Activated T-cell treated with anti-CD3 and anti-CD28 coated beads for 24 hours (primary cell): ENCODE measurements around the gene BCAS4.
"Not testable (repeated sequence)": the region's sequence is repeated elsewhere in the genome, so short reads cannot be mapped to it uniquely, and the experiment has no call there.

Experiments used
- DNase-seq: peaks from one replicate; pipeline ENCODE4 v3.0.0-alpha.2; 2020; ENCODE audit warnings: low read depth

BCAS4 gene

GRCh38 chr20:50876063-50876685 is 81.3 kb downstream of the BCAS4 start:
- no peak for DNase-seq

GRCh38 chr20:50876816-50877215 is 82.0 kb downstream of the BCAS4 start:
- DNase-seq = no peak

- no peak for DNase-seq
Measured at GRCh38 chr20:50877232-50877743, 82.4 kb downstream of the BCAS4 start.

GRCh38 chr20:50879649-50880550 is 85.0 kb downstream of the BCAS4 start:
- DNase-seq = no peak

DNA sequence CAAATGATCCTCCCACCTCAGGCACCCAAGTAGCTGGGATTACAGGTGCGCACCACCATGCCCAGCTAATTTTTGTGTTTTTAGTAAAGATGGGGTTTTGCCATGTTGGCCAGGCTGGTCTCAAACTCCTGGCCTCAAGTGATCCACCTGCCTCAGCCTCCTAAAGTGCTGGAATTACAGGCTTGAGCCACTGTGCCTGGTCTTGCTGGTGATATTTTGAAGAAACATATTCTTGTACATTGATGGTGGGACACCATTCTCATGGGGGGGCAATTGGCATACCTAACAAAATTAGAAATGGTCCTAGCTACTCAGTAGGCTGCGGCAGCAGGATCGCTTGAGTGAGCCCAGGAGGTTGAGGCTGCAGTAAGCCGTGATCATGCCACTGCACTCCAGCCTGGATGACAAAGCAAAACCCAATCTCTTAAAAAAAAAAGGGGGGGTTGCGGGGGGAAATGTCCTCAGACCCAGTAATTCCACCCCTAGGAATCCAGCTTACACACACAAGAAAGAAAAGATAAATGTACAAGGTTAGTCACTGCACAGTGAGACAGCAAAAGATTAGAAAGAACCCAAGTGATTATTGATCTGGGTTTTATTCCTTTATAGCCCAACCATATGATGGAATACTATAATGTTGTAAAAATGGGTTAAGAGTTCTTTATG is 87.0 kb downstream of the BCAS4 start:
- DNase-seq = not testable (repeated sequence)

- DNase-seq = no peak
Measured at GRCh38 chr20:50883856-50884255, 89.0 kb downstream of the BCAS4 start.

DNA sequence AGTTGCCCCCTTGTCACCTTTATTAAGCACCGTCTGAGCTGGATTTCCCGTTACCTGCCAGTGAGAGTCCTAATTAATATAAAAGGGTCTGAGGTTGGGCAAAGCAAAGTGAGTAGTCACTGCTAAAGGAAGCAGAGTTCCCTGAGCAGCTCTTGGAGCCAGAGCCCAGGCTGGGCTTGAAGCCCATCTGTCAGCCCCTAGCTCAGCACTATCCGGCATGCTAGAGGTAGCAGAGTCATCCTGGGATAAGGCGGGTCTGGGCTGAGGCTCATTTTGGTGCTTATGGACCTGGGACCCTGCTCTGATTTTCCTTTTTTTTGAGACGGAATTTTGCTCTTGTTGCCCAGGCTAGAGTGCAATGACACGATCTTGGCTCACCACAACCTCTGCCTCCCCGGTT is 90.2 kb downstream of the BCAS4 start:
- DNase-seq = no peak

DNA sequence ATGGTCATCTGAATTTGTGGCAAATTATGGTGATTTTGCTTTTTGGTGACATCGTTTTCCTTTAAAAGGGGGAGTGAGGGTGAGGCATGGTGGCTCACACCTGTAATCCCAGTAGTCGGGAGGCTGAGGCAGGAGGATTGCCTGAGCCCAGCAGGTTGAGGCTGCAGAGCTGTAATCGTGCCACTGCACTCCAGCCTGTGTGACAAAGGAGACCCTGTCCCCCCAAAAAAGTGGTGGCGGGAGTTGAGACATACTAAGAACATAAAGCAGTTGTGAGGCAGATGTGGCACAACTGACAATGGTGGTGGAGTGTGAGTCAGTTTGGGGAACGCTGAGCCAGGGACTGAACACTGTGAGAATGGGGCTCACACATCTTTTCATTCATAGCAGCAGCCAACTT is 90.9 kb downstream of the BCAS4 start:
- DNase-seq = no peak

DNA sequence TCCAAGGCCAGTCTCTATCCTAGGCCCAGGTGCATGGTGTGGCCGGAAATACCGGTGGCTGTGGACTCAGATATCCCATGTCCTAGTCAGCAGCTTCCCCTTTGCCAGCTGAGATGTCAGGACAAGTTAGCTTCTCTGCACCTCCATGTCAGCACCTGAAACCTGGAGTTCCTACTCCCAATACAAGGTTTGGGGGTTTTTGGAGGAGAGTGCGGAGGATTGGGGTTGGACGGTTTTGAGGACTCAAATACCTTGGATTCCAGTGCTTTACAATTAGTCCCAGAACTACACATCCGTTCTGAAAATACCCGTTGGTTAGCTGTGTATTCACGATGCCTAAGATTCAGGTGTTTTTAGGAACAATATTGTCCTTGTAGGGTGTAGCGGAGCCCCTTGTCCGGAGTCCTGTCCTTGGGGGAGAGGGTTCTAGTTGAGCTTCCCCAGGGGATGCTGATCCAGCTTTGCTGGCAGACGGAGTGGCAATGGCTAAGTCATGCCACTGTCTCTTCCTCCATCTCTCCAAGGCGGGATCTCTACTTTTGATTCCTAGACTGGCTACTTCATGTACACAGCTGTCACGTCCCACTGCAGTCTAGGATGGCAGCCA is 91.4 kb downstream of the BCAS4 start:
- DNase-seq = no peak

- no peak for DNase-seq
Measured at GRCh38 chr20:50887576-50887975, 92.7 kb downstream of the BCAS4 start.

GRCh38 chr20:50891138-50891537 is 96.3 kb downstream of the BCAS4 start:
- no peak for DNase-seq

DNA sequence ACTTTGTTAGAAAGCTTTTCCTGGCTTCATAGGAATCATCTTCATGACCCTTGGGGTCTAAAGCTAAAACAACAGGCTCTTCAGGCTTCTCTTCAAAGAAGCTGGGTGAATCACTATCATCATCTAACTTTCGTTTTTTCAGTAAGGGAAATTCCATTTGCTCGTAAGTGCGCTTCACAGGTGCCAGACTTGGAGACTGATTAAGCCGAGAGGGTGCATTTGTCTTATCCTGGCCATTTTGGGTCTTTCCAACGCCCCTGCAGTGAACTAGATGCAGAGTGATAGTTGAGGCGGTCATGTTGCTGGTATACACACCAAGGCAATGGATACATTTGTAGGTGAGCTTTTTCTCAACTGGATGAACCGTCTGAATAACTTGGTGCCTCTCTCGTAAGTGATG is 97.5 kb downstream of the BCAS4 start:
- DNase-seq = no peak

DNA sequence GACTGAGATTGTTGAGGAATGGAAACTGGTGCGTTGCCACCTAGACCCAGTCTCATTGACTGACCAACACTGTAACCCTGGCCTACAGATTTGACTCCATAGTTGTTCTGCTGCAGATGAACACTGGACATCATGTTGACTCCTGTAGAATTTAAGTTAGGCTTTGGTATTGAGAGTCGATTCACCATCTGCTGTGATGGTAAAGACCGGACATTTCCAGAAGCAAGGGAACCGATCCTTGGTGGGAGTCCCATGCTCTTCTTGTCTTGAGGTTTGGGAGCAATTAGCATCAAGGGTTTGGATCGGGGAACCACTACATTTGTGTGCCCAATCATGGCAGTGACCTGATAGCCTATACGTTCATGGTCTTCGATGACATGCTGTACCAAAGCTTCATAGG is 98.8 kb downstream of the BCAS4 start:
- DNase-seq = no peak

GRCh38 chr20:50895111-50895830 is 100.4 kb downstream of the BCAS4 start:
- DNase-seq = no peak

- no peak for DNase-seq
Measured at GRCh38 chr20:50898475-50898874, 103.6 kb downstream of the BCAS4 start.

GRCh38 chr20:50900261-50900660 is 105.4 kb downstream of the BCAS4 start:
- DNase-seq = no peak

DNA sequence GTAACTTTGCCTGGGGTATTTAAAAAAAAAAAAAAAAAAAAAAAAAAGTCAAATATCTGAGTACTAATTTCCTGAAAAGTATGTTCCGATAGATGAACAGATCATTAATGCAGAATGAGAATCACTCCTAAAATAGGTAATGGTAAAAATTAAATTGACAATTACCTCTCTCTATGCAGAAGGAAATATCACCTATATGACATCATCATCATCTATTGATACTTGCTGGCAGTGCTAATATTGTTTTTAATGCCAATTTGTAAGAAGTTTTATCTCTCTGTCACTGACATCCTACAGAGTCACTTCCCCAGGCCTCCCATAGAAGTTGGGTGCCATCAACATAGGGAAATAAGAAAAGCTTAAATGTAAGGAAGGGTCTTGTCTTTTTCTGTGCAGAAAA is 106.4 kb downstream of the BCAS4 start:
- DNase-seq = no peak

DNA sequence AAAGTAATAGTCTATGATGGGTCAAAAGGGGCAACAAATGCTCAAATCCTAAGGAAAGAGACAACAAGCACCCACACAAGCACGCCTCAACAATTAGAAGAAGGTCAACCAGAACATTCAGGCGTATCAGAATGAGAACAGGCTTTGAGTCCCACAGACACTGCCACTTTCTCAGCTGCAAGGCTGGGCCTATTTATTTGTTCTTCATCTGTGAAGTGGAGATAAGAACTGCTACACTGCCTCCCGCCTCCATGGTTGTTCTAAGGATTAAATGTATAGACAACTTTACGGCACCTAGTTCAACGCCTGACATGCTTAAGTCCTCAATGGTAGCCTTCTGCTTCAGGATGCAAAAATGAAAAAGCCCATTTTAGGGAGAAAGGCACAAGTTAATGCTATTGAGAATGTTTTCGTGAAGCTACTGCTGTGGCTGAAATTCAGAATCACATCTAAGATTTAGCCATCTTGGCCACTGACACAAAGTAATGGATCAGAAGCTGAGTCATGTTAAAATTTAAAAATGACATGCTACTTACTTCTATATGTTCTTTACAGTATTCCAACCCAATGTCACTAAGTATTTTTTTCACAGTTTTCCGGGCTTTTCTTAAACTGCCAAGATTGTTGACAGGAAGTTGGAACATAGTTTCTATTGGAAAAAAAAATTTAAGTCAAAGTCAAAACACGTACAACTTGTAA is 108.6 kb downstream of the BCAS4 start:
- DNase-seq = no peak

DNA sequence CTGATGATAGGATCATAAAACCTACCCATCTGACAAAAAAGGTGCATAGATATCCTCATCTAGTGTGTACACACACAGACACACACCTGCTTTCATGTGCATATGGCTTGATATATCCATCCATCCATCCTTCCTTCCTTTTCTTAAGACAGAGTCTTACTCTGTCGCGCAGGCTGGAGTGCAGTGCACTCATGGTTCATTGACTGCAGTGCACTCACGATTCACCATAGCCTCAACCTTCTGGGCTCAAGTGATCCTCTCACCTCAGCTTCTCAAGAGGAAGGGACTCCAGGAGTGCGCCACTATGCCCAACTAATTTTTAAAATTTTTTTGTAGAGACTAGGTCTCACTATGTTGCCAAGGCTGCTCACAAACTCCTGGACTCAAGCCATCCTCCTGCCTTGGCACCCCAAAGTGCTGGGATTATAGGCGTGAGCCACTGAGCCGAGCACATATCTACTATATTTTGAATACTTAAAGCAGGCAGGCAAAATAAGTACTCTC is 109.3 kb downstream of the BCAS4 start:
- DNase-seq = no peak

DNA sequence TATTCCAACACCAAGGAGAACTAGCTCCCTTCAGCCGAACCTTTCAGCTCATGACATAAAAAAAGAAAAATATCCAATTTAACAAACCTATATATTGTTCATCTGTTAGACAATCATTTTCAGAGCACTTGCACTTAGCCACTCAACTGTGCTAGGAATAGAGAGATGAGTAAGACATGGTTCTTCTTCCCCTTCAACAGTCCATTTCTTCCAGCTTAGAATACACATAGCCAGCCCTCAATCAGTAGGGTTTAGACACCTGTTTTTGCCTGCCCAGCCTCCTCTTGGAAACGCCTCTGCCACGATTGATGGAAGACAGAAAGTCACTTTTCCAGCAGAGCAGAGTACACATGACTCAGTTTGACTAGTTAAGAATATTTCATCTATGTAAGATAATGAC is 114.6 kb downstream of the BCAS4 start:
- no peak for DNase-seq

GRCh38 chr20:50911030-50911429 is 116.2 kb downstream of the BCAS4 start:
- DNase-seq = no peak
